Loucy (cell line): ENCODE results near the gene LTF.

Experiments
- CTCF ChIP-seq: fragments of 200-600 bp; sonication (generic); conservative IDR thresholded peaks from 2 replicates; pipeline ENCODE4 v1.5.1; 2014; ENCODE audit warnings: mild to moderate bottlenecking, antibody characterized with exemption, low read length
- EZH2phosphoT487 ChIP-seq: fragments of 200-600 bp; IDR thresholded peaks from 2 replicates; pipeline ENCODE4 v1.6.1; 2018; ENCODE audit warnings: antibody characterized with exemption, mild to moderate bottlenecking, moderate library complexity, borderline replicate concordance

GRCh38 chr3:46466871-46467403, 2.2 kb upstream of the LTF start:
- TF ChIP-seq CTCF (no peak), EZH2phosphoT487 (no peak)
